Measurements from ENCODE around the gene C4orf36. TPM values are rescaled to one million over a fixed set of nuclear protein-coding genes. Genes with fewer than 3 reads are reported as not detected.

Gene C4orf36
- total RNA-seq, 1 donor from 2014 or later: not detected

- ATAC-seq (ENCODE audit: low read depth) (peak; percentile 31), DNase-seq (no peak)
- TF ChIP-seq CTCF (IDR thresholded peaks at IDR 0.05): no peak
- no peaks in the 10 kb centered on the region for H3K36me3 Mint-ChIP-seq (ENCODE audit: low read depth)
- no peaks in the 10 kb centered on the region for H3K27me3 Mint-ChIP-seq
- POLR2A ChIA-PET: interaction anchor here (0.6 to 1.8 kb wide), 4 partner anchors 8 to 1356 kb away, joined by 3 to 6 read pairs (median 4); partner anchors contain the start of gene PPM1K
- CTCF ChIA-PET: interaction anchor here (0.8 to 1.3 kb wide), 2 partner anchors 163 to 164 kb away, joined by 3 to 5 read pairs; no protein-coding TSS in a partner anchor
- intact Hi-C loops (cut with micrococcal nuclease): no loop called here
- peaks cover 20% of the 10 kb centered on the region for H3K4me1 Mint-ChIP-seq
- no peaks in the 10 kb centered on the region for H3K9me3 Mint-ChIP-seq
- no peak overlapping the region for H3K4me3 Mint-ChIP-seq
- peak overlapping the region; percentile 51 for H3K27ac Mint-ChIP-seq
These were observed 36.4 kb upstream of the C4orf36 start for GRCh38 chr4:86928400-86929255.

GRCh38 chr4:86927843-86928395 lies 35.7 kb upstream of the C4orf36 start:
- Mint-ChIP-seq H3K4me3 (no peak overlapping the region), H3K4me1 (peaks cover 18% of the 10 kb centered on the region), H3K36me3 (ENCODE audit: low read depth) (no peaks in the 10 kb centered on the region), H3K27ac (no peak overlapping the region), H3K27me3 (no peaks in the 10 kb centered on the region), H3K9me3 (no peaks in the 10 kb centered on the region)
- TF ChIP-seq CTCF (IDR thresholded peaks at IDR 0.05): no peak
- ChIA-PET CTCF (interaction anchor here (1.3 kb wide), 2 partner anchors 164 to 166 kb away, joined by 3 to 7 read pairs; no protein-coding TSS in a partner anchor), POLR2A (interaction anchor here (1.2 to 1.8 kb wide), 2 partner anchors 8 to 78 kb away, joined by 4 to 5 read pairs; no protein-coding TSS in a partner anchor)
- ATAC-seq (ENCODE audit: low read depth) (no peak), DNase-seq (no peak)
- intact Hi-C loops (cut with micrococcal nuclease): no loop called here

GRCh38 chr4:86926435-86927086 lies 34.3 kb upstream of the C4orf36 start:
- no peaks in the 10 kb centered on the region for H3K36me3 Mint-ChIP-seq (ENCODE audit: low read depth)
- peaks cover 18% of the 10 kb centered on the region for H3K4me1 Mint-ChIP-seq
- ATAC-seq (ENCODE audit: low read depth): no peak
- CTCF ChIA-PET: interaction anchor here (1.3 kb wide), 1 partner anchor 167 kb away, joined by 7 read pairs; no protein-coding TSS in a partner anchor
- POLR2A ChIA-PET: interaction anchor here (0.6 to 1.8 kb wide), 3 partner anchors 10 to 145 kb away, joined by 3 to 5 read pairs (median 4); no protein-coding TSS in a partner anchor
- intact Hi-C loops (cut with micrococcal nuclease): no loop called here
- no peak for DNase-seq
- H3K27me3 Mint-ChIP-seq: no peaks in the 10 kb centered on the region
- no peak overlapping the region for H3K27ac Mint-ChIP-seq
- H3K4me3 Mint-ChIP-seq: no peak overlapping the region
- no peaks in the 10 kb centered on the region for H3K9me3 Mint-ChIP-seq
- TF ChIP-seq CTCF (IDR thresholded peaks at IDR 0.05): no peak

DNA sequence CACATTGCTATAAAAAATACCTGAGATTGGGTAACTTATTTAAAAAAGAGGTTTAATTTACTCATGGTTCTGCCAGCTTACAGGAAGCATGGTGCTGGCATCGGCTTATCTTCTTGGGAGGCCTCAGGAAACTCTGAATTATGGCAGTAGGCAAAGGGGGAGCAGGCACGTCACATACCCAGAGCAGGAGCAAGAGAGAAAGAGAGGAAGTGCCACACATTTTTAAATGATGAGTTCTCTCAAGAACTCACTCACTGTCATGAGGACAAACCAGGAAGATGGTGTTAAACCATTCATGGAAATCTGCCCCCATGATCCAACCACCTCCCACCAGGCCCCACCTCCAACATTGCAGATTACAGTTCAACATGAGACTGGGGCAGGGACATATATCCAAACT lies 32.6 kb upstream of the C4orf36 start:
- DNase-seq: no peak
- Mint-ChIP-seq H3K36me3 (ENCODE audit: low read depth) (no peaks in the 10 kb centered on the region), H3K27ac (no peak overlapping the region), H3K9me3 (no peaks in the 10 kb centered on the region), H3K4me3 (no peak overlapping the region), H3K4me1 (peaks cover 15% of the 10 kb centered on the region), H3K27me3 (no peaks in the 10 kb centered on the region)
- intact Hi-C loops (cut with micrococcal nuclease): no loop called here
- no peak for ATAC-seq (ENCODE audit: low read depth)
- CTCF ChIA-PET: interaction anchor here (3.2 to 7.7 kb wide), 3 partner anchors 12 to 167 kb away, joined by 14 to 313 read pairs (median 68); partner anchors contain the start of gene AFF1
- no peak for TF ChIP-seq CTCF (IDR thresholded peaks at IDR 0.05)
- POLR2A ChIA-PET: interaction anchor here (3.1 kb wide), 1 partner anchor 81 kb away, joined by 26 read pairs; no protein-coding TSS in a partner anchor

Measured in activated B cell treated with CpG ODN at 0.5 μM for 24 hours (primary cell).